NCI-H2029 treated with DMSO at 0.1 percent for 48 hours (cell line): ENCODE data around the gene TP53RK.

ENCODE experiments used
- DNase-seq: peaks from one replicate; lab custom pipeline; 2025; lab: John Stamatoyannopoulos, UW

The TP53RK gene

GRCh38 chr20:46638134-46638897 lies 50.9 kb downstream of the TP53RK start:
- DNase-seq: no peak

- DNase-seq: no peak
Observed at GRCh38 chr20:46637427-46638133, 51.7 kb downstream of the TP53RK start.

GRCh38 chr20:46637020-46637419 lies 52.2 kb downstream of the TP53RK start:
- no peak for DNase-seq

- DNase-seq: no peak
Observed at GRCh38 chr20:46636514-46636913, 52.7 kb downstream of the TP53RK start.

- DNase-seq: no peak
Observed at GRCh38 chr20:46635514-46636136, 53.6 kb downstream of the TP53RK start.

GRCh38 chr20:46634528-46634927 lies 54.7 kb downstream of the TP53RK start:
- DNase-seq: no peak
